ENCODE data around the gene CLASP1. TPM values are rescaled to one million over a fixed set of nuclear protein-coding genes. Genes with fewer than 3 reads are reported as not detected.

The CLASP1 gene
- total and polyA plus RNA-seq, 8 donors, result 5.7 to 188 (median 20.8) TPM

GRCh38 chr2:121664713-121665112 is 15.5 kb upstream of the CLASP1 start:
- H3K27me3 ChIP-seq, result no peaks in the 10 kb centered on the region
- H3K27ac ChIP-seq, result no peak overlapping the region
- peaks cover 0 to 2% (median 0%) of the 10 kb centered on the region in 4 donors for H3K36me3 ChIP-seq
- TF ChIP-seq EP300 (IDR thresholded peaks at IDR 0.05), result no peak
- no peak for TF ChIP-seq CTCF (IDR thresholded peaks at IDR 0.05)
- TF ChIP-seq POLR2AphosphoS5 (IDR thresholded peaks at IDR 0.05), result no peak
- TF ChIP-seq POLR2A (IDR thresholded peaks at IDR 0.05), result no peak
- no peaks in the 10 kb centered on the region for H3K9me3 ChIP-seq
- no peak for DNase-seq
- 76 to 89% (median 84%) methylated on average over 4 of the region's 4 CpGs for WGBS, 5 donors
- H3K4me1 ChIP-seq, result peaks cover 0 to 9% (median 0%) of the 10 kb centered on the region in 4 donors
- H3K4me3 ChIP-seq, result no peak overlapping the region
- intact Hi-C loops (cut with DNase I; ENCODE audit: low total_unique reads), result no loop called here

- WGBS, 5 donors, result 78 to 87% (median 81%) methylated on average over 4 of the region's 4 CpGs
- no peaks in the 10 kb centered on the region for H3K27me3 ChIP-seq
- TF ChIP-seq POLR2A (IDR thresholded peaks at IDR 0.05) (no peak), EP300 (IDR thresholded peaks at IDR 0.05) (no peak), POLR2AphosphoS5 (IDR thresholded peaks at IDR 0.05) (no peak), CTCF (IDR thresholded peaks at IDR 0.05) (no peak)
- DNase-seq, result no peak
- intact Hi-C loops (cut with DNase I; ENCODE audit: low total_unique reads), result no loop called here
- H3K9me3 ChIP-seq, result no peaks in the 10 kb centered on the region
- H3K4me3 ChIP-seq, result no peak overlapping the region
- H3K36me3 ChIP-seq, result peaks cover 0 to 9% (median 0%) of the 10 kb centered on the region in 4 donors
- no peak overlapping the region for H3K27ac ChIP-seq
- H3K4me1 ChIP-seq, result peaks cover 0 to 9% (median 0%) of the 10 kb centered on the region in 4 donors
These were observed 14.8 kb upstream of the CLASP1 start for GRCh38 chr2:121664086-121664485.

GRCh38 chr2:121663434-121663833 is 14.2 kb upstream of the CLASP1 start:
- H3K27me3 ChIP-seq, result no peaks in the 10 kb centered on the region
- no peak overlapping the region for H3K27ac ChIP-seq
- peaks cover 0 to 11% (median 0%) of the 10 kb centered on the region in 4 donors for H3K36me3 ChIP-seq
- DNase-seq, result no peak
- intact Hi-C loops (cut with DNase I; ENCODE audit: low total_unique reads), result no loop called here
- WGBS, 5 donors, result 65 to 82% (median 74%) methylated on average over 3 of the region's 3 CpGs
- no peak overlapping the region for H3K4me3 ChIP-seq
- peaks cover 0 to 9% (median 0%) of the 10 kb centered on the region in 4 donors for H3K4me1 ChIP-seq
- TF ChIP-seq EP300 (IDR thresholded peaks at IDR 0.05) (no peak), POLR2AphosphoS5 (IDR thresholded peaks at IDR 0.05) (no peak), CTCF (IDR thresholded peaks at IDR 0.05) (no peak), POLR2A (IDR thresholded peaks at IDR 0.05) (no peak)
- no peaks in the 10 kb centered on the region for H3K9me3 ChIP-seq

GRCh38 chr2:121662656-121663055 is 13.4 kb upstream of the CLASP1 start:
- Histone ChIP-seq H3K27ac (no peak overlapping the region), H3K4me1 (peaks cover 0 to 9% (median 0%) of the 10 kb centered on the region in 4 donors), H3K27me3 (no peaks in the 10 kb centered on the region), H3K9me3 (no peaks in the 10 kb centered on the region), H3K4me3 (no peak overlapping the region), H3K36me3 (peaks cover 0 to 11% (median 0%) of the 10 kb centered on the region in 4 donors)
- DNase-seq, result no peak
- intact Hi-C loops (cut with DNase I; ENCODE audit: low total_unique reads), result no loop called here
- no peak for TF ChIP-seq POLR2AphosphoS5 (IDR thresholded peaks at IDR 0.05)
- no peak for TF ChIP-seq POLR2A (IDR thresholded peaks at IDR 0.05)
- TF ChIP-seq CTCF (IDR thresholded peaks at IDR 0.05), result no peak
- TF ChIP-seq EP300 (IDR thresholded peaks at IDR 0.05), result no peak
- 92 to 98% (median 95%) methylated on average over 2 of the region's 2 CpGs for WGBS, 5 donors

All from stomach (tissue), 9 donors.